Stimulated activated CD4-positive, alpha-beta T cell treated with anti-CD3 and anti-CD28 coated beads, Interleukin-15, amount 100 ng/mL, for 1 hour (primary cell): ENCODE measurements around the gene CD40LG.

Source experiments
- DNase-seq, 2 donors: peaks; one replicate each; pipeline ENCODE4 v3.0.0-alpha.2; 2020; ENCODE audit warnings: low read depth in 1 of 2, low spot score in 1 of 2

The CD40LG gene

DNA sequence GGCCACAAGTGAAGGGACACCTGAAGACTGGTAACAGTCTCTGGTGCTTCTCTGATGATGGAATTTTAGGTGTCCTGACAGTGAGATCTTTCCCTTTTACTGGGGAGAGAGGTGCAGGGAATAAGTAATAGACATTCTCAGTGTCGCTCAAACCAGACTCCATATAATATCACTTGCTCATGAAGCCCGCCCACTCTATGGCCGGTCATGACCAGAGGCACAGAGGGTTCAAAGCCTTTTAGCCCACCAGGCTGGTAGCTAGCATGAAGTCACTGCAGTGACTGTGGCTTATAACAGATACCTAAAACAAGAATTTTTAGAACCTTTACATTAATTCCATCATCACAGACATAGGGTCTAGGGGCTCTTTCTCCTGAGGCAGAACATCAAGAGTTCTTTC is 2.9 kb downstream of the CD40LG start:
- DNase-seq: no peak

DNA sequence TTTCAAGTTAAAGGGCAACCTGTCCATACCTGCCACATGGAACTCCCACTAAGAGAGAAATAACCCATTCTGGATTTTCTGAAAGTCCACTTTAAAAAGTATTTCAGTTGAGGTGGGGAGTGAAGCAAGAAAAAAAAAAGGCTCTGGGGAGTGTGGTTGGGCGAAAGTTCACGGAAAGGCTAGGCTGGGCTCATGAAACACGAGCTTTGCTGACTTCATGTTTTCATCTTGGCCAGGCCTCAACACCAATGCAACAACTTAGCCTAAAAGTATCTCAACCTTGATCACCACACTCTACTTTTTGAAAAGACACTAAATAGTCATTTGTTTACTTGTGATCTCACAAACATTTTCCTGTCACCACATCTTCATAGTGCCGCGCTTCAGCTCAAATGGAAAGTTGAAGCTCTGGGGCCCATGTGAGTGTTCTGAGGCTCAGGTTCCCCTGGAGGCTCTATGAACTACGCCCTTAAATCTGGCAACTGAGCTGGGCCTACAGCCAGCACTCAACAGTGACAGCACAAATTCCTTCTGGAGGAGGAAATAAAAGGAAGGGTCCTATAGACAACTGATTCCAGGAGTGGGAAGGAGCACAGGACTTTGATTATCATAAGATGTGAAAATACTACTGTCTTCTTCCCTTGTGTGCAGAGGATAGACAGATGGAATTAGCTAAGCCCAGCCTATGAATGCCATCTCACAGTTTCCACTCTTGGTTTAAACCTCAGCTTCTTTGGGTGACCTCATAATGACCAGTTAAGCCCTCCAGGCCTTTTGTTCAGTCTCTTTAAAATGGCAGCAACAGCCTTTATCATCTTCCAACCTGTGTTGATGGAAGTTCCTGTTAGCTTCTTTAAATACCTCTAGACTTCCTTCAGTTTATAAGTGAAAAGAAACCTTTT is 5.1 kb downstream of the CD40LG start:
- DNase-seq: no peak

DNA sequence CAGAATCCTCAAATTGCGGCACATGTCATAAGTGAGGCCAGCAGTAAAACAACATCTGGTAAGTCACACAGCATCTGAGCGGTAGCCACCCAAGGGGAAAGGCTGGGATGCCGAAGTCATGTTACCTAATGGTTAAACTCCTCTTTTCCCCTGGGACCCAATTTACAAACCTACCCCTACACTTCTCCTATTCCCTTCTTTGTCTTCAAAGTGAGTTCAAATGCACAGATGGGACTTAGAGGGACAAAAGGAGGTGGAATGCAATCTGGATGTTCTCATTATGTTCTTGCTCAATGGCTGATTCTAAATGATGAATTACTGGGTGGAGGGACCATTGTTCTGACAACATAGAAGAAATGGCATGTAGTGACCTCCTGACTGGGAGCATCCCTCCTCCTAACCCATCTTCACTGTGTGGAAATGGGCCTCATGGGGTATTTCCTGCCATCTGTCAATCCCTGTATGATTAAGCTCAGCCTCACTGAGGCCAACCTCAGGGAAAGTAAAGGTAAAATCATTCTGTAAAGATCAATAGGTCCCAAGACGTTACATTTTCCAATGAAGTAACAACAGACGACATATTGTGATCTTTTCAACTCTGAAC is 8.5 kb downstream of the CD40LG start:
- no peak for DNase-seq

DNA sequence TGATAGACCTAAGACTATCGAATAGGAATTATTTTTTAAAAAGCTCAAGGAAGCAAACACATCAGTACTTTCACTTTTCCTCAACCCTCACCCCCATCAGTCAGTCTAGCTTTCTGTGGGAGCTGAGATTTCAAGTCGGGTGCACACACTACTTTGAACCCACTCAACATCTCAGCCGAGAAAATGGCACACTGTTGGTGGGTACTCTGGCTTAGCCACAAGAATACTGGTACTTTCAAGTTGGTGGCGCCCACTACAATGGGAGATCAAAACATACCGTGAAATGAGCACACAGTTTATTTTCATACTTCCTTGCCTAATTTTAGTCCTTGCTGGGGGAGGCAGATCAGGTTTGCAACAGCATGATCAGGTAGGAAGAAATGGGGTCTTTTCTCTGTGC is 10.2 kb downstream of the CD40LG start:
- no peak for DNase-seq

DNA sequence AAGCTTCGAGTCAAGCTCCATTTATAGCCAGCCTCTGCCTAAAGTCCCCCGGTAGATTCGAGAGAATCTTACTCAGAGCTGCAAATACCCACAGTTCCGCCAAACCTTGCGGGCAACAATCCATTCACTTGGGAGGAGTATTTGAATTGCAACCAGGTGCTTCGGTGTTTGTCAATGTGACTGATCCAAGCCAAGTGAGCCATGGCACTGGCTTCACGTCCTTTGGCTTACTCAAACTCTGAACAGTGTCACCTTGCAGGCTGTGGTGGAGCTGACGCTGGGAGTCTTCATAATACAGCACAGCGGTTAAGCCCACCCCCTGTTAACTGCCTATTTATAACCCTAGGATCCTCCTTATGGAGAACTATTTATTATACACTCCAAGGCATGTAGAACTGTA is 11.2 kb downstream of the CD40LG start:
- no peak for DNase-seq

DNA sequence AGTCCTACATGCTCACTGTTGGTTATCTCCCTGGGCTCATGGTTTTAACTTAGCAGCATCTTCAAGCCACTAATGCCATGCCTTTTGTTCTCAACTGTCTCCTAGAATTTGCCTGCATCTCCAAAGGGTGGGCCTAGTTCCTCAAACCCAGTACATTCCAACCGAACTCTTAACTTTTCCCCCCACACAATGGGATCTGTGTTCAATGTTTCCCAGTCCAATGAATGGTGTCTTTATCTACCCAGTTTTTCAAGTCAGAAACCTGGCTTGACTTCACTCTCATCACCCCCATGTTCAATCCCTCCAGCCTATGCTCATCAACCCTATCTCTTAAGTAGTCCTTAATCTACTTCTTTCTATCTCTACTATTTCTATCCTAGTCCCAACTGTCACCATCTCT is 12.9 kb downstream of the CD40LG start:
- no peak for DNase-seq

DNA sequence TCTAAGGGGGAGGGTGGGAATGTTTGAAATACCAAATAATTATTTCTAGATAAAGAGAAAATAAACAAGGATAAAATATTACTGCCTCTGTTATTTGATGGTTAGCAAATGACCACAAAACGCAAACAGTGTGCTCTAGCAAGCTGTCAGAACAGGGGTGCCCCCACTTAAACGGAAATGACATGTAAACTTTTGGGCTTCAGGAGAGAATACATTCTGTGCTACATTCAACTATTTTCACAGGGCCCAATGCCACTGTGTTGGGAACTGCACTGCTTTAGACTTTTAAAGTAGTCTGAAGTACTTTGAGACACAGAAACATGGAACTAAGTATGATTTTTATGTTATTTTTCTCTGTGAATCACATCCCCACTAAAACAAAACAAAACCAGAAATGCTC is 14.1 kb downstream of the CD40LG start:
- no peak for DNase-seq

DNA sequence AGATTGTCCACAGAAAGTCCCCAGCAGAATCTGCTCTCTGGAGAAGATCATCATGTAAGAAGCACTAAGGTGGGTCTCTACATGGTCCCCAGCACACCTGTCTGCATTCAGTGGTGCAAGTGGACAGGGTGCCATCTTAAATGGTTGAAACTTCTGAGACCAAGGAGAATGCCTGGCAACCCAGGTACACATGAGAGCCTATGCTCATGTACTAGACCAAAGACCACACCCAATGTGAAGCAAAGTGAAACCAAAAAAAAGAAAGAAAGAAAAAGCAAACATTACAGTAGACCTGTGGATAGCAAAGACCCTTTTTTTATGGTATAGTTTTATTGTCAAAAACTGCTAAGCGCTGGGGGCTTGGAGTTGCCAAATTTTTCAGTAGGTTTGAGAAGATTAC is 15.0 kb downstream of the CD40LG start:
- no peak for DNase-seq

DNA sequence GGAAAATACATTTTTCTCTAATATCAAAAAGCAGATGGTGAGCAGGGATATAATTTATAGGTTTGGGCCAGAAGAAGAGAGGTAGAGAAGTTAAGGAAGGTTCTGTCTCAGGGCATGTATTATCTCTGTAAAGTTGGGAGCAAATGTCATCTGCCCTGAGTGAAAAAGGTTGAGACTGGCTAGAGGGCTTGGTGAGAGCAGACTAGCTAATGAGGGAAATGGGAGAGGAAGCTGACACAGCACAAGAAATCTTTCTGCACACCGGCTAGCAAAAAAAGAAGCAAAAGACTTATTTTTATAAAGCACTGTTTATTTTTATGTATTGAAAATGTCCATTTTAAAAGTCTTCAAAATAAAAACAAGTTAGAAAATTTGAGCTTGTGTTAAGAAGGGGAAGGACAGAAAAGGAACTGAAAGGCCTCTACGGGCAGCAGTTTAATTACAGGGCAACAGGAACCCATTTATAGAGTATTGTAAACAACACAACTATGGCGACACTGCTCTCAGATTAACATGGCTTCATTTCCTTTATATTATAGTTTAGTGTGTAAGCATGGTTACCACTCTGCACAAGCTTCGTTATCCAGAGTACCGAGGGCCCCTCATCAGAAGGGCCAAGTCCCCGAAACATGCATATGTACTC is 17.4 kb downstream of the CD40LG start:
- no peak for DNase-seq

DNA sequence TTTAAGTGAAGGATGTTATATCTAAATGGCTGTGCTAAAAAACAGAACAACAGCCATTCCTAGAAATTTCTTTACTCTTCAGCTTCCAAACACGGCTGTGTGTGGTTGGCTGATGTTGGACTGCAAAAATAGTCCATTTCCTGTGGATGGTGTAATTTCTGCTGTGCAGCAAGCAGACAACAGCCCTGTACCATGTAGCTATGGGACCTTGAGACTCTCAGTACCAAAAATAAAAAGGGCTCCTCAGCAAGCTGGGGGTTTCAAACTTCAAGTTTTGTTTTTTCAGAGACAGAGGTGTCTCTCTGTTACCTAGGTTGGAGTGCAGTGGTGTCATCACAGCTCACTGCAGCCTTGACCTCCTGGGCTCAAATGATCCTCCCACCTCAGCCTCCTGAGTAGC is 18.1 kb downstream of the CD40LG start:
- no peak for DNase-seq

DNA sequence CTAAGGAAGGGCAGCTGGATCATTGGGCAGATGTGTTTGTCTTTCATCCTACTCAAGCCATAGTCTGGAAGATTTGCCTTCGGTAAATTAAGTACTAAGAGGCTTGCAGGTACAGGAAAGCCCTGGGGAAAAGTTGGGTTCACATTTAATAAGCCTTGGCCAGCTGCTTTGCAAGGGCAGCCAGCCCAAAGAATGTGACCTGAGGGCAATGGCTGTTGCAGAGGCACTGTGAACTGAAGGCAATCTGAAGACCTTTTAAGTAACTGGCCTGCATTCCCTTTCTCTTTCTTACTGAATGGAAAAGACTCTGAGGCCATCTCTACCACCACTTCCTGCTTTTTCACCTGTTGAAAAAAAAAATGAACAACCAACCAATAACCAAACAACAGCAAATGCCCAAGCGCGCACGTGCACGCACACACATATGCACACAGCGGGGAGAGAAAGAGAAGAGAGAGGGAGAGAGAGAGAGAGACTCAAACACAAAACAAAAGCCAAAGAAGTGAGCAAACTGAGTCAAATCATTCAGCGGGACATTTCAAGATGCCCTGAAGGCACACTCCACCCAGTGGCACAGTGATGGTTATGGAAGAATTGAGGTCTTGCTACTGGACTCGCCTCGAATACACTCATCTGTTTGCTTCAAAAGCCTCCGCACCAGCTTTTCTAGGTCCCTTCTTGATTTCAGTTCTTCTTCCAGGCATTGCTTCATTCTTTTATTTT is 19.6 kb downstream of the CD40LG start:
- no peak for DNase-seq

DNA sequence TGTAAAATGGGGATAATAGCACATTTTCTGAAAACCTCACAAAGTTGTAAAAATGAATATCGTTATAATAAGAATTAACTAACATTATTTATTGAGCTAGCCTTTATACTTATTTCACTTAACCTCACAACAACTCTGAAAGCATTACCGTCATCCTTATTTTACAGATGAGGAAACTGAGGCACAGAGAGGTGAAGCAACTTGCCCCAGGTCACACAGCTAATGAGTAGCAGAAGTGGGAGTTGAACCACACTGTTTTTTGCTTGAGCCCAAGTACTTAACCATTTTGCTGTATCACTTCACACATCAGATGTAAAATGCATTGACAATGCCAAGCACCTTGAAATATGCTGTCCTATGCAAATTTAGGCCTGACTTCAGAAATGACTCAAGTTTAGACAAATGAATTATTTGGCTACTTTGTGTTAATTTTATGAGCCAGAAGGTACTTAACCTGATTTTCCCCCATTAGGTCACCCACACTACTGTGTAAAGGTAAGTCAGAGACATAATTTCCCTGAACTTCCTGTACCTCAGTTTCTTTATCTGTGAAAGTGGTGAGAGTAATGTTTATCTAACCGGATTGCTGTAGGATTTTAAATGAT is 23.1 kb downstream of the CD40LG start:
- no peak for DNase-seq

DNA sequence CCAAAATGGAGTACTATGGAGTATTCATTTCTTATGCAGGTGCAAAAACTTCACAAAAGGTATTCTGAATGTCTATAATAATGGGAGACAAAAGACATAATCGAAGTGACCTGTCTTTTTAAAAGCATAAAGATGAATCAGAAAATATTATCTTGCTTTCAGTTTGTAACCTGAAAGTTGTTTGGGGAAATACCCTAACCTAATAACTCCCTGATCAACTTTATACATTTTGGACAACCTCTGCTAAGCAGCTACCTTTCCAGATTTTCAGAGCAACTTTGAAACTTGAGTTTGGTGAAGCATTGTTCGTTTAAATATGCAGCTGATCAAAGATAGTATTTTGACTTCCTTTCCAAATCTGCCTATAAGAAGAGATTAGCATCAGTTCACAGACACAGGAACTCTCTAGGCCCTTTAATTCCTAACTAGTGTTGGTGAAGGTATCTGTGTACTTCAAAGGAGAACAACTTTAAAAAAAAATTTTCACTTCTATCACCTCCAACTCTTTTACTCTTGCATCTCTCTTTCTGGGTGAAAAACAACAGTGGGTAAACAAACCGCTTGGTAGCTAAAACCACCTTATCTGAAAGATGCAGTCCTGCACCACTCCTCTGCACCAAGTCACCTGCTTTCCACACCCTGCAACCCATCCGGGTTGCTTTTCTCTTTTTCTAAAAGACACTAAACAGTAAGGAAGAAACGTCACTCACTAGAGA is 26.5 kb downstream of the CD40LG start:
- DNase-seq: no peak

DNA sequence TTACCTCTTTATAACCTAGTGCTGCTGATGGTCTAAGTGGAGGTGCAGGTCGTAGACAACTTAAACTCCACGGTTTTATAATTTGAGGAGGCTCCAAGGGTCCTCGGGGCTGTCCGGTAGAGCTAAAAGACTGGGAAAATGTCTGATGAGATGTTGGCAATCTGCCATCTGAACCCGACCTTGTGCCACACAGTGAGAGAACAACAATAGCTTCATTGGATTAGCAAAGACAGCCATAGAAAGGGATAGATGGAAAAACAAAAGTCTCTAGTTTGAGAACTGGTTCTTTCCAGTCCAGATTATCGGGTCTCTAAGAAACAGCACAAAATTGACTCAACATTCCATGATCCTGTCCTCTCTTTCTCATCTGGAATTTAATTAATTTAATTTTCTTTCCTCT is 31.6 kb downstream of the CD40LG start:
- DNase-seq: no peak

DNA sequence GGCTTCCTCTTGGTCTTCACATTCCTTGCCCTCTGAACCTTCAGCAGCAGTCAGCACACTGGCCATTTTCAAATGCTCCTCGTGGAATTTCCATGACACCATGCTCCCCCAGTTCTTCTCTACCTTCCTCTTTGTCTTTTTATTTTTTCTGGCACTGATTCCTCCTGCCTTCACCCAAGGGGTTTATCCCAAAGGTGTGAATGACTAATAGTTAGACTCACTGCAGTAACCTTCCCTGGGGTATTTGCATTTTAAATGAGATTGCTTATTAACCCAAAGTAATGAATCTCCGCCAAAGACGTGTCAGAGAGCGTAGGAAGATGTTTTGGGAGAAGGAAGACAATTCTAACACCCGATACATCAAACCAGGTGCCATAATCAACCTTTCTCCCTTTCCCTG is 36.2 kb downstream of the CD40LG start:
- no peak for DNase-seq

DNA sequence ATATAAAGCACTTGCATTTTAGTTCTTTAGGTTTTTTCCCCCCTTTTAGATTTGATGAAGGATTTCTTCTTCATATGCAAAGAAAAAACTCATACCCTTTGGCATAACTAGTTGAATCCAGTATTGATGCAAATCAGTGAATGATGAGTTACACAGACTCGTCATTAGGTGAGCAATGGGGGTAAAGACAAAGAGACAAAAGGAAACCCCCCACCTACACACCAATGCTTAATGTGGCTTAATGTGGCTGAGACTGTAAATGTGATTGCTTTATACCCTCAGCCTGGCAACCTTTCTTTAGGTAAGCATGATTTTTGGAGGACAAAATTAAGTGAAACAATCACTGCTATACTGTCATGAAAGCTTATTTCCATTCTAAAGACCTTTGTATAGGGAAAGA is 39.5 kb downstream of the CD40LG start:
- no peak for DNase-seq

DNA sequence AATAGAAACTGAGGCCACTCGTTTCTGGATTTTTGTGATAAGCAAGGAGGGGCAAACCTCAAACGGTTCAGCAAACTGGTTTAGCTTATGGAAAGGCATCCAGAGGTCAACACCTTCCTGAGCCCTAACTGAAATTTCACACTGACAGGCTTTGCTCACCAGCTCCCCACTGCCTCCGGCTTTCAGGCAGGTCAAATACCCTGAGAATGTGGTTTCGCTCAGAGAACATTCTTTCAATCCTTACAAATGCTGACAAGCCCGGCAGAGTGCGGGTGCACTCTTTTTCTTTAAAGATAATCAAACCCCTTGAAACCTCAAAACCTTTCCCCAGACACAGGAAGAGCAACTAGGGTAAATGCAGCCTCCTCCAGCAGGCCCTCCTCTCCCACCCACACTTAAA is 41.5 kb downstream of the CD40LG start:
- no peak for DNase-seq

DNA sequence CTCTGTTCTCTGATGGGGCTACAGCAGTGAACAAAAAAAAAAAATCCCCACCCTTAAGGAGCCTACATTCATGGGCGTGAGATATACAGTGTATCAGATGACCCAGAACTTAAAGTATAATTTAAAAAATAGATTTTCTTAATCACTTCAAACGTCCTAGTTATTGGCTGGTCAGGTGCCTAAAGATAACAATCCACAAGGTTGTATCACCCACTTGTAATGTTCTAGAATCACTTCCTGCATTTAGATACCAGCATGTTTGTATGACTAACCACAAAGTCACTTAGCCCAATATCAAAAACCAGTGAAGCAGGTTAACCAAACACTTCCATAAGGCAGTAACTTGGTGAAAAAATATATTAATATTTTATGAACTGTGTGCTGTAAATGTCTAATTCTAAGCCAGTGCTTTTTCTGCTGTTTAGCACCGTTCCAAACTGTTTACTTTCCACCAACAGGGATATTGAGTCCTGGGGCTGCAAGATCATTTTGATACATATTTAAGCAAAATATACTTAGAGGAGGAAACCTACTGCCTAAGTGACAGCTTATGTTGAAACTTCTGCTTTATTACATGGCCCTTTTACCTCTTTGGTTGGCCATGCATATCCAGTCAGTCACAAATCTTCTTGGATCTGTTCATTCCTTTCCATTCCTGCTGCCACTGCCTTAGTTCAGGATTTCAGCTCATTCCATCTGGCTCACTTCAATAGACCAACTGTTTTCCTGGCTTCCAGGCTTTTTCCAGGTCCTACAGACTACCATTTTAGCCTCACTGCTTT is 43.3 kb downstream of the CD40LG start:
- no peak for DNase-seq

DNA sequence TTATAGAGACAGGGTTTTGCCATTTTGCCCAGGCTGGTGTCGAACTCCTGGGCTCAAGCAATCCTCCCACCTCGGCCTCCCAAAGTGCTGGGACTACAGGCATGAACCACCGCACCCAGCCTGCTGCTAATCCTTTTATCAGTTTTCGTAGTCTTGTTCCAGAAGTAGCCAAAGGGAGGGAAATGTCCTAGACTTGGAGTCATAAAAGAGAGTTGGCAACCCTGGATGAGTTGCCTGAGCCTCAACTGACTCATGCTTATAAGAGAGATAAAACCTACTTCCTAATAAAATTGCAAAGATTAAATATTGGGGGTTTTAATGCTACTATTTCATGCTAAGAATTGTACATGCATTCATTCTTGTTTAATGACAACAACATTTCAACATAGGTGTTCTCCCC is 44.3 kb downstream of the CD40LG start:
- DNase-seq: no peak
